ENCODE results near the gene DSP.

DSP gene

GRCh38 chr6:7554533-7555275 lies 13.2 kb downstream of the DSP start:
- no peak for DNase-seq

GRCh38 chr6:7555671-7556070 lies 14.2 kb downstream of the DSP start:
- DNase-seq = no peak
- peaks cover 7% of the 10 kb centered on the region for H3K79me2 ChIP-seq (ENCODE audit: control insufficient read depth, insufficient read depth, low read length, poor library complexity)
- no CpG with 5 or more reads among the region's 11 CpGs for WGBS (ENCODE audit: extremely low coverage, insufficient coverage, insufficient read length)
- no peak overlapping the region for H4K91ac ChIP-seq (ENCODE audit: low read depth, low read length)
- H3K4me1 ChIP-seq (ENCODE audit: control insufficient read depth in 1 of 2, insufficient read depth in 2 of 2, low read length in 2 of 2) = peaks cover 6 to 10% of the 10 kb centered on the region in 2 experiments
- H3K9me3 ChIP-seq (ENCODE audit: insufficient read depth, low read depth, low read length) = no peaks in the 10 kb centered on the region
- H2BK120ac ChIP-seq (ENCODE audit: insufficient read depth, low read length, poor library complexity) = no peak overlapping the region
- no peak overlapping the region for H4K8ac ChIP-seq (ENCODE audit: low read depth, low read length)
- no peak overlapping the region for H3K4me2 ChIP-seq (ENCODE audit: low read length)
- no peak overlapping the region for H3K23ac ChIP-seq (ENCODE audit: low read length)
- H3K27ac ChIP-seq (ENCODE audit: low read depth, low read length) = no peak overlapping the region
- H2AK5ac ChIP-seq (ENCODE audit: low read length) = no peak overlapping the region
- H3K14ac ChIP-seq (ENCODE audit: low read length) = no peak overlapping the region
- H3K79me1 ChIP-seq (ENCODE audit: low read length) = peaks cover 5% of the 10 kb centered on the region
- H2BK12ac ChIP-seq (ENCODE audit: low read length) = no peak overlapping the region
- no peak overlapping the region for H3K4ac ChIP-seq (ENCODE audit: low read depth, low read length)
- H3K27me3 ChIP-seq (ENCODE audit: insufficient read depth, low read length) = no peaks in the 10 kb centered on the region
- no peak overlapping the region for H4K12ac ChIP-seq (ENCODE audit: low read depth, low read length)
- no peak overlapping the region for H3K18ac ChIP-seq (ENCODE audit: low read length)
- H2BK5ac ChIP-seq (ENCODE audit: low read depth, low read length, poor library complexity) = no peak overlapping the region
- H3K9ac ChIP-seq (ENCODE audit: low read length) = no peak overlapping the region
- H3K36me3 ChIP-seq (ENCODE audit: control insufficient read depth in 1 of 2, insufficient read depth in 2 of 2, low read length in 2 of 2) = peaks cover 15 to 27% of the 10 kb centered on the region in 2 experiments
- no peak overlapping the region for H3K4me3 ChIP-seq (ENCODE audit: low read depth, low read length)
- H2AFZ ChIP-seq (ENCODE audit: insufficient read depth, low read length, poor library complexity) = no peak overlapping the region

More at GRCh38 chr6:7554533-7555275, 13.2 kb downstream of the DSP start:
- Histone ChIP-seq H3K9me3 (ENCODE audit: insufficient read depth, low read depth, low read length) (no peaks in the 10 kb centered on the region), H2AK5ac (ENCODE audit: low read length) (no peak overlapping the region), H2AFZ (ENCODE audit: insufficient read depth, low read length, poor library complexity) (no peak overlapping the region), H3K79me1 (ENCODE audit: low read length) (peaks cover 5% of the 10 kb centered on the region), H4K12ac (ENCODE audit: low read depth, low read length) (no peak overlapping the region), H3K36me3 (ENCODE audit: control insufficient read depth in 1 of 2, insufficient read depth in 2 of 2, low read length in 2 of 2) (peaks cover 16 to 25% of the 10 kb centered on the region in 2 experiments), H3K23ac (ENCODE audit: low read length) (no peak overlapping the region), H3K18ac (ENCODE audit: low read length) (no peak overlapping the region), H3K79me2 (ENCODE audit: control insufficient read depth, insufficient read depth, low read length, poor library complexity) (peaks cover 7% of the 10 kb centered on the region), H3K14ac (ENCODE audit: low read length) (no peak overlapping the region), H3K4ac (ENCODE audit: low read depth, low read length) (peak overlapping the region; percentile 77), H3K9ac (ENCODE audit: low read length) (no peak overlapping the region), H2BK12ac (ENCODE audit: low read length) (no peak overlapping the region), H4K91ac (ENCODE audit: low read depth, low read length) (no peak overlapping the region), H3K27ac (ENCODE audit: low read depth, low read length) (no peak overlapping the region), H4K8ac (ENCODE audit: low read depth, low read length) (no peak overlapping the region), H3K4me2 (ENCODE audit: low read length) (no peak overlapping the region), H3K4me3 (ENCODE audit: low read depth, low read length) (no peak overlapping the region), H2BK120ac (ENCODE audit: insufficient read depth, low read length, poor library complexity) (no peak overlapping the region), H3K27me3 (ENCODE audit: insufficient read depth, low read length) (no peaks in the 10 kb centered on the region), H3K4me1 (ENCODE audit: control insufficient read depth in 1 of 2, insufficient read depth in 2 of 2, low read length in 2 of 2) (peaks cover 6 to 10% of the 10 kb centered on the region in 2 experiments), H2BK5ac (ENCODE audit: low read depth, low read length, poor library complexity) (no peak overlapping the region)
- WGBS (ENCODE audit: extremely low coverage, insufficient coverage, insufficient read length) = no CpG with 5 or more reads among the region's 6 CpGs

GRCh38 chr6:7556394-7557106 lies 15.1 kb downstream of the DSP start:
- H3K4me2 ChIP-seq (ENCODE audit: low read length) = no peak overlapping the region
- no peak overlapping the region for H3K23ac ChIP-seq (ENCODE audit: low read length)
- no peak overlapping the region for H3K27ac ChIP-seq (ENCODE audit: low read depth, low read length)
- no peak overlapping the region for H2BK5ac ChIP-seq (ENCODE audit: low read depth, low read length, poor library complexity)
- no peaks in the 10 kb centered on the region for H3K9me3 ChIP-seq (ENCODE audit: insufficient read depth, low read depth, low read length)
- H3K79me2 ChIP-seq (ENCODE audit: control insufficient read depth, insufficient read depth, low read length, poor library complexity) = peaks cover 7% of the 10 kb centered on the region
- H3K36me3 ChIP-seq (ENCODE audit: control insufficient read depth in 1 of 2, insufficient read depth in 2 of 2, low read length in 2 of 2) = peaks cover 23 to 35% of the 10 kb centered on the region in 2 experiments
- H4K8ac ChIP-seq (ENCODE audit: low read depth, low read length) = no peak overlapping the region
- no peak overlapping the region for H3K14ac ChIP-seq (ENCODE audit: low read length)
- H4K91ac ChIP-seq (ENCODE audit: low read depth, low read length) = no peak overlapping the region
- no CpG with 5 or more reads among the region's 12 CpGs for WGBS (ENCODE audit: extremely low coverage, insufficient coverage, insufficient read length)
- no peak overlapping the region for H2AFZ ChIP-seq (ENCODE audit: insufficient read depth, low read length, poor library complexity)
- peaks cover 6 to 10% of the 10 kb centered on the region in 2 experiments for H3K4me1 ChIP-seq (ENCODE audit: control insufficient read depth in 1 of 2, insufficient read depth in 2 of 2, low read length in 2 of 2)
- no peak overlapping the region for H3K18ac ChIP-seq (ENCODE audit: low read length)
- H2BK120ac ChIP-seq (ENCODE audit: insufficient read depth, low read length, poor library complexity) = no peak overlapping the region
- no peak overlapping the region for H2AK5ac ChIP-seq (ENCODE audit: low read length)
- H3K9ac ChIP-seq (ENCODE audit: low read length) = no peak overlapping the region
- no peak overlapping the region for H3K4me3 ChIP-seq (ENCODE audit: low read depth, low read length)
- no peak overlapping the region for H3K4ac ChIP-seq (ENCODE audit: low read depth, low read length)
- no peak overlapping the region for H4K12ac ChIP-seq (ENCODE audit: low read depth, low read length)
- H3K27me3 ChIP-seq (ENCODE audit: insufficient read depth, low read length) = no peaks in the 10 kb centered on the region
- H3K79me1 ChIP-seq (ENCODE audit: low read length) = peaks cover 5% of the 10 kb centered on the region
- H2BK12ac ChIP-seq (ENCODE audit: low read length) = no peak overlapping the region
- DNase-seq = no peak

GRCh38 chr6:7557652-7558051 lies 16.2 kb downstream of the DSP start:
- Histone ChIP-seq H3K79me1 (ENCODE audit: low read length) (peaks cover 5% of the 10 kb centered on the region), H3K36me3 (ENCODE audit: control insufficient read depth in 1 of 2, insufficient read depth in 2 of 2, low read length in 2 of 2) (peaks cover 27 to 40% of the 10 kb centered on the region in 2 experiments), H3K23ac (ENCODE audit: low read length) (no peak overlapping the region), H3K27ac (ENCODE audit: low read depth, low read length) (no peak overlapping the region), H2AFZ (ENCODE audit: insufficient read depth, low read length, poor library complexity) (no peak overlapping the region), H3K14ac (ENCODE audit: low read length) (no peak overlapping the region), H3K9me3 (ENCODE audit: insufficient read depth, low read depth, low read length) (no peaks in the 10 kb centered on the region), H2BK120ac (ENCODE audit: insufficient read depth, low read length, poor library complexity) (no peak overlapping the region), H2BK12ac (ENCODE audit: low read length) (no peak overlapping the region), H3K9ac (ENCODE audit: low read length) (no peak overlapping the region), H4K91ac (ENCODE audit: low read depth, low read length) (no peak overlapping the region), H3K27me3 (ENCODE audit: insufficient read depth, low read length) (no peaks in the 10 kb centered on the region), H3K4me2 (ENCODE audit: low read length) (no peak overlapping the region), H3K79me2 (ENCODE audit: control insufficient read depth, insufficient read depth, low read length, poor library complexity) (peaks cover 9% of the 10 kb centered on the region), H4K8ac (ENCODE audit: low read depth, low read length) (no peak overlapping the region), H3K4me3 (ENCODE audit: low read depth, low read length) (no peak overlapping the region), H2BK5ac (ENCODE audit: low read depth, low read length, poor library complexity) (no peak overlapping the region), H3K4ac (ENCODE audit: low read depth, low read length) (no peak overlapping the region), H3K18ac (ENCODE audit: low read length) (no peak overlapping the region), H2AK5ac (ENCODE audit: low read length) (no peak overlapping the region), H4K12ac (ENCODE audit: low read depth, low read length) (no peak overlapping the region), H3K4me1 (ENCODE audit: control insufficient read depth in 1 of 2, insufficient read depth in 2 of 2, low read length in 2 of 2) (peaks cover 6 to 10% of the 10 kb centered on the region in 2 experiments)
- WGBS (ENCODE audit: extremely low coverage, insufficient coverage, insufficient read length) = no CpG with 5 or more reads among the region's 2 CpGs
- no peak for DNase-seq

Data from trophoblast cell (in vitro differentiated cells and primary cell).